Stomach (tissue), 4 donors: ENCODE data around the gene SLC1A6.

Experiments used
- EP300 ChIP-seq: sonication (generic); formaldehyde crosslinking; IDR thresholded peaks from one replicate; pipeline ENCODE4 v1.6.1; 2017; ENCODE audit warnings: antibody characterized with exemption
- POLR2A ChIP-seq, 4 donors: fragments of 450-650 bp; IDR thresholded peaks; one replicate each; pipeline ENCODE4 v1.6.1; 2016; ENCODE audit warnings: antibody characterized with exemption in 4 of 4, control low read depth in 2 of 4, mild to moderate bottlenecking in 1 of 4, moderate library complexity in 1 of 4
- TF ChIP-seq, protein P1 (sequence below), 7 experiments: fragments of 450-650 bp in 4 of 7; fragments of 200-600 bp in 3 of 7; sonication (generic) in 3 of 7; IDR thresholded peaks; one replicate each; pipeline ENCODE4 v1.5.1; 2016 to 2019; ENCODE audit warnings: antibody characterized with exemption in 7 of 7, control low read depth in 2 of 7, mild to moderate bottlenecking in 1 of 7

DNA sequence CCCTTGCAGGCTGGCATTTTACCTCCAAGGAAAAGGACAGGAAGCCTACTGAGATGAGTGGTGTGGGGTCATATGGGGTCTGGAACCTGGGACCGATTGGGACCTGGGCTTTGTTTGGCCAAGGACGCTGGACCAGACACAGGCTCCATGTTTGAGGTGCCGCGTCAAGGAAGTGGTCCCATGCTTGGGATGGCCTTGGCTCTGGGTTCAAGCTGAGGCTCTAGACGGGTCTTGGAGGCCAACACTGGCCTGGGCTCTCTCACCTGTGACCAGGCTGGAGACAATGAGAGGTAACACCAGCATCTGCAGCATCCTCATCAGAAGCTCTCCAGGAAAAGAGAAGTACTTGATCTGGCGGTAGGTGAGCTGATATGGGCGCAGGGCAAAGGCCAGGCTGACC lies 8.2 kb downstream of the SLC1A6 start:
- TF ChIP-seq, protein P1, sequence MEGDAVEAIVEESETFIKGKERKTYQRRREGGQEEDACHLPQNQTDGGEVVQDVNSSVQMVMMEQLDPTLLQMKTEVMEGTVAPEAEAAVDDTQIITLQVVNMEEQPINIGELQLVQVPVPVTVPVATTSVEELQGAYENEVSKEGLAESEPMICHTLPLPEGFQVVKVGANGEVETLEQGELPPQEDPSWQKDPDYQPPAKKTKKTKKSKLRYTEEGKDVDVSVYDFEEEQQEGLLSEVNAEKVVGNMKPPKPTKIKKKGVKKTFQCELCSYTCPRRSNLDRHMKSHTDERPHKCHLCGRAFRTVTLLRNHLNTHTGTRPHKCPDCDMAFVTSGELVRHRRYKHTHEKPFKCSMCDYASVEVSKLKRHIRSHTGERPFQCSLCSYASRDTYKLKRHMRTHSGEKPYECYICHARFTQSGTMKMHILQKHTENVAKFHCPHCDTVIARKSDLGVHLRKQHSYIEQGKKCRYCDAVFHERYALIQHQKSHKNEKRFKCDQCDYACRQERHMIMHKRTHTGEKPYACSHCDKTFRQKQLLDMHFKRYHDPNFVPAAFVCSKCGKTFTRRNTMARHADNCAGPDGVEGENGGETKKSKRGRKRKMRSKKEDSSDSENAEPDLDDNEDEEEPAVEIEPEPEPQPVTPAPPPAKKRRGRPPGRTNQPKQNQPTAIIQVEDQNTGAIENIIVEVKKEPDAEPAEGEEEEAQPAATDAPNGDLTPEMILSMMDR (IDR thresholded peaks at IDR 0.05): no peak
- TF ChIP-seq EP300 (no peak), POLR2A (IDR thresholded peaks at IDR 0.05) (no peak)
